Stomach (tissue), 9 donors: ENCODE results near the gene CCDC47. TPM values are rescaled to one million over a fixed set of nuclear protein-coding genes. Genes with fewer than 3 reads are reported as not detected.

Experiments
- DNase-seq, 2 donors: peaks; one replicate each; pipeline versions ENCODE4 v3.0.0 to v3.0.0-alpha.2; 2013 to 2019
- H3K27ac ChIP-seq, 5 donors: fragments of 200-600 bp in 4 of 5; sonication (generic) in 4 of 5; one replicate each; pipeline ENCODE4 v1.5.1; 2013 to 2019; ENCODE audit warnings: mild to moderate bottlenecking in 1 of 5, moderate library complexity in 1 of 5
- H3K27me3 ChIP-seq, 3 donors: fragments of 200-600 bp; sonication (generic); one replicate each; pipeline ENCODE4 v1.5.1; 2017 to 2019; ENCODE audit warnings: mixed run types in 1 of 3
- H3K36me3 ChIP-seq, 4 donors: fragments of 200-600 bp; sonication (generic); 1 replicate in 3 of 4; 2 replicates in 1 of 4; pipeline ENCODE4 v1.5.1; 2016 to 2019
- H3K4me1 ChIP-seq, 4 donors: fragments of 200-600 bp; sonication (generic); one replicate each; pipeline ENCODE4 v1.5.1; 2016 to 2019
- H3K4me3 ChIP-seq, 4 donors: fragments of 200-600 bp; sonication (generic) in 3 of 4; one replicate each; pipeline ENCODE4 v1.5.1; 2016 to 2019; ENCODE audit warnings: mild to moderate bottlenecking in 1 of 4
- H3K9me3 ChIP-seq, 4 donors: fragments of 200-600 bp; sonication (generic); one replicate each; pipeline ENCODE4 v1.5.1; 2016 to 2019
- CTCF ChIP-seq, 7 experiments: fragments of 450-650 bp in 4 of 7; fragments of 200-600 bp in 3 of 7; sonication (generic) in 3 of 7; IDR thresholded peaks; one replicate each; pipeline ENCODE4 v1.5.1; 2016 to 2019; ENCODE audit warnings: antibody characterized with exemption in 7 of 7, control low read depth in 2 of 7, mild to moderate bottlenecking in 1 of 7
- EP300 ChIP-seq: sonication (generic); formaldehyde crosslinking; IDR thresholded peaks from one replicate; pipeline ENCODE4 v1.6.1; 2017; ENCODE audit warnings: antibody characterized with exemption
- POLR2A ChIP-seq, 4 donors: fragments of 450-650 bp; IDR thresholded peaks; one replicate each; pipeline ENCODE4 v1.6.1; 2016; ENCODE audit warnings: antibody characterized with exemption in 4 of 4, control low read depth in 2 of 4, mild to moderate bottlenecking in 1 of 4, moderate library complexity in 1 of 4
- POLR2AphosphoS5 ChIP-seq, 3 donors: sonication (generic); formaldehyde crosslinking; IDR thresholded peaks; one replicate each; pipeline ENCODE4 v1.6.1; 2016; ENCODE audit warnings: antibody characterized with exemption in 3 of 3
- WGBS, 5 donors: extraction: QIAGEN DNeasy Blood & Tissue Kit in 3 of 5; methylation state at CpG; one replicate each; pipeline versions ENCODE4 v1.1.5 to v1.1.7; 2013 to 2018; 5-methylcytosine and 5-hydroxymethylcytosine counted together
- intact Hi-C: fragments of 100-400 bp; cut with DNase I; formaldehyde crosslinking; loops from one replicate; pipeline ENCODE4 v1.15.1; 2023; ENCODE audit warnings: low total_unique reads
- polyA plus RNA-seq, 3 donors: library from polyadenylated mRNA; stranded (reverse); fragments of 200-250 nt; gene quantifications; one replicate each; pipeline ENCODE4 v1.2.3, GENCODE V29; 2013
- total RNA-seq, 5 donors: library from RNA; depleted of rRNA; stranded (reverse); fragments of >200 nt; gene quantifications; one replicate each; pipeline versions ENCODE4 v1.1.0 to v1.2.3, GENCODE V29; 2014 to 2016
- donor health status: healthy with polysubstance abuse.
- donor health status: Bipolar disorder and iron deficiency.
- donor health status: healthy.

CCDC47 gene
- total and polyA plus RNA-seq, 8 donors = 11.5 to 139 (median 51.4) TPM

DNA sequence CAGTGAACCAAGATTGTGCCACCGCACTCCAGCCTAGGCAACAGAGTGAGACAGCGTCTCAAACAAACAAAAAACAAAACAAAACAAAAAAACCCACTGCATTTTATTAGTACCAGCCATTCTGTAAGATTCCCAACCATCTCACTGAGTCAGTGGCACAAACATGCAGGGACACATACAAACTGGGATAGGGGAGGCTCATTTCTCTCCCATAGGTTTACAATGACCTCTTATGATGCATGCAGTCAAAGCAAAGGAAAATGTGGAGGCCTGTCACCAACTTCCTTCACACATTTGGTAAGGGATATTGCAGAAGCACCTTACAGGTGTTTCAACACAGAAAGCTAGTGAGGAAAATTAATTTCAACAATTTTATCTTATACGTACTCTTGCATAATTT lies 19.4 kb downstream of the CCDC47 start:
- intact Hi-C loops = no loop called here
- Histone ChIP-seq H3K27me3 (no peaks in the 10 kb centered on the region), H3K9me3 (no peaks in the 10 kb centered on the region), H3K36me3 (peaks cover 48 to 100% (median 97%) of the 10 kb centered on the region in 4 donors), H3K27ac (no peak overlapping the region), H3K4me3 (no peak overlapping the region), H3K4me1 (peaks cover 0 to 19% (median 2%) of the 10 kb centered on the region in 4 donors)
- no peak for DNase-seq
- TF ChIP-seq POLR2AphosphoS5 (IDR thresholded peaks at IDR 0.05) (no peak), EP300 (no peak), POLR2A (IDR thresholded peaks at IDR 0.05) (no peak), CTCF (IDR thresholded peaks at IDR 0.05) (no peak)
- WGBS, 5 donors = 89 to 97% (median 95%) methylated on average over 3 of the region's 3 CpGs

GRCh38 chr17:63753215-63753614 lies 20.2 kb downstream of the CCDC47 start:
- TF ChIP-seq CTCF (IDR thresholded peaks at IDR 0.05) (no peak), EP300 (no peak), POLR2A (IDR thresholded peaks at IDR 0.05) (no peak), POLR2AphosphoS5 (IDR thresholded peaks at IDR 0.05) (no peak)
- H3K27ac ChIP-seq = no peak overlapping the region

GRCh38 chr17:63752707-63753106 lies 20.7 kb downstream of the CCDC47 start:
- intact Hi-C loops = no loop called here
- WGBS, 5 donors = 44 to 72% (median 55%) methylated on average over 1 of the region's 1 CpG
- TF ChIP-seq POLR2A (IDR thresholded peaks at IDR 0.05) (no peak), CTCF (IDR thresholded peaks at IDR 0.05) (no peak), POLR2AphosphoS5 (IDR thresholded peaks at IDR 0.05) (no peak), EP300 (no peak)
- no peak overlapping the region for H3K4me3 ChIP-seq
- DNase-seq = no peak
- no peaks in the 10 kb centered on the region for H3K27me3 ChIP-seq
- no peak overlapping the region for H3K27ac ChIP-seq
- no peaks in the 10 kb centered on the region for H3K9me3 ChIP-seq
- peaks cover 0 to 13% (median 2%) of the 10 kb centered on the region in 4 donors for H3K4me1 ChIP-seq
- peaks cover 56 to 100% (median 98%) of the 10 kb centered on the region in 4 donors for H3K36me3 ChIP-seq

More at GRCh38 chr17:63753215-63753614, 20.2 kb downstream of the CCDC47 start:
- Histone ChIP-seq H3K9me3 (no peaks in the 10 kb centered on the region), H3K36me3 (peaks cover 55 to 100% (median 98%) of the 10 kb centered on the region in 4 donors), H3K27me3 (no peaks in the 10 kb centered on the region), H3K4me3 (no peak overlapping the region), H3K4me1 (peaks cover 0 to 17% (median 2%) of the 10 kb centered on the region in 4 donors)
- intact Hi-C loops = no loop called here
- no peak for DNase-seq
- WGBS, 5 donors = 54 to 78% (median 73%) methylated on average over 1 of the region's 1 CpG

- TF ChIP-seq POLR2A (IDR thresholded peaks at IDR 0.05) = no peak
- no peak for TF ChIP-seq CTCF (IDR thresholded peaks at IDR 0.05)
- TF ChIP-seq POLR2AphosphoS5 (IDR thresholded peaks at IDR 0.05) = no peak
- TF ChIP-seq EP300 = no peak
- intact Hi-C loops = no loop called here
- Histone ChIP-seq H3K4me1 (peaks cover 0 to 13% (median 2%) of the 10 kb centered on the region in 4 donors), H3K36me3 (peaks cover 49 to 100% (median 97%) of the 10 kb centered on the region in 4 donors), H3K27ac (peak overlapping the region in 2 of 5 donors; percentile 22 to 28), H3K4me3 (no peak overlapping the region), H3K27me3 (no peaks in the 10 kb centered on the region), H3K9me3 (no peaks in the 10 kb centered on the region)
- peak in 1 of 2 donors; percentile 28 for DNase-seq
- 42 to 61% (median 46%) methylated on average over 8 of the region's 8 CpGs for WGBS, 5 donors
Observed at GRCh38 chr17:63751806-63752205, 21.6 kb downstream of the CCDC47 start.
